ENCODE results near the gene ATL1.

The ATL1 gene

DNA sequence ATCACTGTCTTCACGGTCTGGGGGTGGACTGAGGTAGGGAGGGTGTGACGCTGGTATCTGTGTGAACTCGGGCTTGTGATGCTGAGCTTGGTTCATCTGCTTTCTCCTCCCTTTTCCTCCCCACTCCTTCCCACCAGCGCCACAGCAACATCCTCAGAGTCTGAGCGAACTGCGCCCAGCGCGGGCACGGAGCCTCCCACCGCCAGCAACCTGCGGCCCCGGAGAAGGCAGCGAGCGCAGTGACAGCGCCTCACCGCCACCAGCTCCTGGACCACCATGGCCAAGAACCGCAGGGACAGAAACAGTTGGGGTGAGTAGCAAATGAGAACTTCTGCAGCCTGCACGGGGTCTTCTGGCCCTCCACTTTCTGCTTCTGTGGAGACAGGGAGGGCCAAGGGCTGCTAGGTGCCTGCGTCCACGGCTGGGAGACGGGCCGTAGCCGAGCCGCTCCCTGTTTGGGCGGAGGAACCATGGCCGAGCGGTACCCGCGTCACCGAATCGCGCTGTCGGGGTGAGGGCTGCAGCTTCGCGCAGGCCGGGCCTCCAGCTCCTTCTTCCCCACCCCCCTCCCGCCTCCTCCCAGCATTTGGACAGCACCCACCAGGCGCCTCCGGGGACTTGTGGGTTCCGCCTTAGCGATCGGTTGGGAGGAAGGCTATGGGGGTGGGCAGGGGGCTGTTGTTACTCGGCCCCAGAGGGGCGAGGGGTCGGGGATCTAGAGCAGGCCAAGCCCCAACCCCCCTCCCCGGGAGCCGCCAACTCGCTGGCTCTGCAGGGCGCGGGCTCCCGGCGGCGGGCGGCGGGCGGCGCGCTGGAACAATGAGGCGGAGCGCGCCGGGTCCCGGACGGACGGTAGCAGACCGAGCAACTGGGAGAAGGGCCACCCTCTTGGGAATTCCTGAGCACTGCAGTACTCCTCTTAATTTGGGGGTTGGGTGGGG lies at the start of gene ATL1:
ATL1 (plus strand) TSS at position 156 of the 941 bp plus-strand sequence; CDS start at position 277, 121 bp downstream.
- DNase-seq, result peak; percentile 47

DNA sequence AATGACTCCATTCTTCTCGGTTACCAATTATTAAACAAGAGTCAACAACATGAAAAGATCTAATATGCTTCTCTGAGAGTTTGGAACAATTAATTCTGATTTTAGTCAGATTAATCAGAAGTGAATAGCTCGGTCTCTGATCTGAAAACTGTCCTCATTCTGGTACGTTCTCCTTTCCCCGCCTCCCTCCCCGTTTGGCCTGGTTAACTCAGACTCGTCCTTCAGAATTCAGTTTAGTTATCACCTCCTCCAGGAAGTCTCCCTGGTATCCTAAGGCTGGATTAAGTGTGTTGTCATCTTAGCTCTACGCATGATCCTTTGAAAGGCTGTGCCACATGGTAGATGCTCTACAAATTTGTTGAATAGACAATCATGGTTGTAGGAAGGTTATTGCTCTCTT lies 49.8 kb upstream of the ATL1 start:
- no peak for DNase-seq

DNA sequence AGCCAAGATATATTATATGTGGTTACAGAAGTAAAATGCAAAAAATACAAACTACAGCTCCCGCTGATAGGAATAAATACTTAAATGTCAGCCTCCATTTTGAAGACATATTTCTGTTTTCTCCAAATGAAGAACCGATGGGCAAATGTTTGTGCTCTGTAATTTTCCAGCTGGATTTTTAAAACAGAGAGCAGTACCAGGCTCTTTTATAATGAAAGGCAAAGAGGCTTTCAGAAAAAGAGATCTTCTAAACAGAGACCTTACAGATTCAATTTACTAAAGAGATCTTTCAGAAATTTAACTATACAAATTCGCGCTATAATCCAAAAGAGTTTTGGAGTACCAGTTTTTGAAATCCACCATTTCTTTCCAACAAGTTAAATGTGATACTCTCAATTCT lies 47.5 kb upstream of the ATL1 start:
- DNase-seq, result no peak

DNA sequence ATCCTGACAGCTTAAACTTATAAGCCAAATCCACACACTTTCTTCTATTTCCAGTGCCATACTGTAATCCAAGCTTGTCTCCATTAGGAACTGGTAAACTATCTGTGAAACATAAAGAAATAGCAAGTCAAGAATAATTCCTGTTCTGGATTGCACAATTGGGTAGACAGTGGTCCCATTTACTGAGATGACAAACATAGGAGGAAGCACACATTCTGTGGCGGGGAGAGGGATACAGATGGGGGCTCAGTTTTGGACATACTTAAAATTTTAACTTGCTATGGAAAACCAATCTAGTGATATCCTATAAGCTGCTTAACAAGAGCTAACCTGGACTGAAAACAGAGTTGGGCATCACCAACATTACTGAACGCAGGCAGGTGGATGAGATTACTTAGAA lies 43.9 kb upstream of the ATL1 start:
- no peak for DNase-seq

DNA sequence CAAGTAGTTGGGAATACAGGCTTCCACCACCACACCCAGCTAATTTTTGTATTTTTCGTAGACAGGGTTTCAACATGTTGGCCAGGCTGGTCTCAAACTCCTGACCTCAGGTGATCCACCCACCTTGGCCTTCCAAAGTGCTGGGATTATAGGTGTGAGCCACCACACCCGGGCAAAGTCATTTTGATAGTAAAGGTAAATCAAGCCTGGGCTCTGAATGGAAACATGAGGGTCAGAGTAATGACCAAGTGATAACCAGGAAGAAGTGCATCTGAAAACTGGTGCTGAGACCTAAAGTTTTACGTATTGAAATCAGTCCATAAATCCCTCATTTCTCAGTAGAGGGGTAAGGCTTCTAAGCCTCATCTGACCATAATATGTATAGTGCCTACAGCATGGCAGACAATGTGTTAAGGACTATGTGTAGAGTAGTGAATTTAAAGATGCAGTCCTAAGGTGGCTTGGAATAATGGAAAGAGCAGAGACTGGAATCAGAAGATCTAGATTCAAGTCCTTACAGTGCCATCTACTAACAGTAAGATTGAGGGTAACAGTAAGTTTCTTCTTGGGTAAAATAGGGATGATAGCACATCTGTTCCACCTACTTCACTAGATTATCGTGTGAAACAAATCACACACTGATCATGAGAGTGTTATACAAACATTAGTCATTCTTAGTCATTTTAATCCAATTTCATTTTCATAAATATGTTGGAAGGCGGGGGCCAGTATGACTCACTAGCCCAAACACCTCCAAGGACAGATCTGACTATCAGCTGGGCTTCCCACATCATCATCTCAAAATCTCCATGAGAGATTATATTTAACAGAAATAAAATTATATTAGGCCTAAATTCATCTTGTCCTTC lies 38.8 kb upstream of the ATL1 start:
- DNase-seq, result peak; percentile 19

DNA sequence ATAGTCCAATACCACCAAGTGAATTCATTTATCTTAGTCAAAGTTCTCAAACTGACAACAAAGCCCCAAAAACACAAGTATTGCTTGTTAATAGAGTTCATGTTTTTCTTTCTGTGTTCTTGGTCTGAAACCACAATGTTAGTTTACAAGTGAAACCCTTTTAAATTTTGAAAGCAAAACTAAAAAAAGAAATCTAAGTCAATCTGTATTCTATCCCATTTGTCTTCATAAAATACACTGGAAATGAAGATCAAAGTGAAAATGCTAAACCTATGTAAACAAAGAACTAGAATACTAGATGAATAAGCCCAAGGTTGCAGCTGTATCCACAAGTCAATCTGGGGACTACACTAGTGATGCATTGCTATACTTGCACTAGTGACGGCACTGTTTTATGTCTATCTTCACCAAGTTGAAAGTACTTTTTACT lies 38.0 kb upstream of the ATL1 start:
- DNase-seq, result no peak

DNA sequence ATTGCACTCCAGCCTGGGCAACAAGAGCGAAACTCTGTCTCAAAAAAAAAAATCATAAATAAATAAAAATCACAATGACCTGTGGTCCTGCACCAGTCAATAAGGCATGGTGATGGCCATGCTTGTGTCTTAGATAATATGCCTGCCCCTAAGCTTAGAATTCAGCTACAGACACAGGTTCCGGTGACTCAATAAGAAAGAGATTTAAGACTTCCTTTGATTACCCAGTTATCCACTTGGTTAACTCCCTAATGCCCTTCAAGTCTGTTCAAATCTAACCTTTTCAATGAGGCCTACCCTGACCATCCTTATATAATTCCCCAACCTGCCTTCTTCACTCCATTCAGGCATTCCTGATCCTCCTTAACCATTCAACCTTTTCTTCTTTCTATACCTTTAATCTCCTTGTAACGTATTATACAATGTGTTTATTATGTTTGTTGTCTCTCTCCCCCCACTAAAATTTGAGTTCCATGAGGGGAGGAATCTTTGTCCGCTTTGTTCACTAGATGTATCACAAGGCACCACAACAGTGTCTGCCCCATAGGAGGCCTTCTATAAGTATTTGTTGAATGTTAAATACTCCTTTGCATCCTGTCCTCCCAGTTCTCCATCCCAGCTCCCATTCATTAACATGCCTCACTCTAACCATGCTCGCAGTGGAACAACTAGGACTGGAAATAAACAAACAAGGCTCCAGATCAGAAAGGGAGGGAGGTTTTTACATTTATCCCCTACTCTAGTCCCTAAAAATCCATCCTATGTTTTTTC lies 36.5 kb upstream of the ATL1 start:
- DNase-seq, result no peak

DNA sequence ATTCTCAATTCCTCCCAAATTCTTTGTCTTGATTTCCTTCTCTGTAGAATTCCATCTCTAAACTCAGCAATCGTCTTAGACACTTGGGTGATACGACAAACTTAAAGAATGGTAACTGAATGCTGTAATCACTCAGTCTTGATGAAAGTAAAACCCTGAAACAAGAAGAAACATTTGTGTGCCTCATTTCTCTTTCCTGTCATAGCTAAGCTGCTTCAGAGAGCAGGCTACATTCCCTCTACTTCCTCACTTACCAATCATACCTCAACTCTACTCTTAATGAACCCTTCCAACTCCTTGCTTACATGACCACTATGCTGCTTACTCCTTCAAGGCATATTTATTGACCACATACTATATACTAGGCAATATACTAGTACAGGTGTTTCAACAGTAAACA lies 35.9 kb upstream of the ATL1 start:
- no peak for DNase-seq

DNA sequence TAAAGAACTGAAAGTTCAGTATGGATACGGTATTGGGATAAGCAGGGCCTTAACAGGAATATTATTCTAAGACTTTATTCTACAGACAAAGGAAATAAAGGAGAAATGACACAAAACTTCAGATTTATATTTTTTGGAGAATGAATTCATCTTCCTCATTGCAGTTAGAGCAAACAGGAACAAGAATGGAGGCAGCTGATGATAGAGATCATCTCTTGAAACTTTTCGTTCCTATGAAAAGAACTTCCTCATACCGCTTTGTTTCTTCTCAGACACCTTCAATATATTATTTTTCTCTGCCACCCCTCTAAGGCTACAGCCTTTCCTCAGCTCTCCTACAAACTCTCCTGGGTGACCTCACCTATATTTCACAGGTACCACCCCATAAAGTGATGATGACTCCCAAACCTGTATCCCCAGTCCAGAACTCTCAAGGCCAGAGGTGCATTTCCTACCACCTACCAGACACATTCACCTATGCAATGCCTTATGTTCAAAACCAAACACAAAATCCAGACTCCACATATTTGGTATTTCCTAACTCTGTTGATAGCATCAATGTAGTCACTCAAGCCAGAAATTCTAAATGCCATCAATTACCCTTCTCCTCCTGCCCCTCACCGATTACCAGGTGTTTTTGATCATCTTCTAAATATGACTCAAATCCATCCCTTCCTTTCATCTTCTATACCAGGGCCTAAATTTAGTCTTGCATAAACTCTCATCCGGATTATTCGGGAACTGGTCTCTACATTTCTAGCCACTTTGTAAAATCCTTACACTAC lies 35.0 kb upstream of the ATL1 start:
- no peak for DNase-seq

DNA sequence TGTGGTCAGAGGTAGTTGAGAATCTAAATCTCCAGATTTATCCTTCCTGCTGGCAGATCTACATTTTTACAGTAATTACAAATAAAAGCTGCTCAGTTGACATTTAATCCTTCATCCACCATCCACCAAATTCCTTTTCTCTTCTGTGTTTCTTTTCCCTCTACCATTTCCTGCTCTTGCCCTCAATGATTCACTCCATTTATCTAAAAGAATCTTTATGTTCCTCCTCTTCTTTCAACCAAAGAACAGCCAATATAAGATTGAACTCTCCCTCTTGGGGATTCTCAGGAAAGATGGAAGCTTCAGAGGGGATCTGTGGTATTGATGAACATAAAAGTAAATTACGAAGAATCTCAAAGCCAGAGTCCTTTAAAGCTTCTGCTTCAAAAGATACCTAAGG lies 31.9 kb upstream of the ATL1 start:
- DNase-seq, result no peak

DNA sequence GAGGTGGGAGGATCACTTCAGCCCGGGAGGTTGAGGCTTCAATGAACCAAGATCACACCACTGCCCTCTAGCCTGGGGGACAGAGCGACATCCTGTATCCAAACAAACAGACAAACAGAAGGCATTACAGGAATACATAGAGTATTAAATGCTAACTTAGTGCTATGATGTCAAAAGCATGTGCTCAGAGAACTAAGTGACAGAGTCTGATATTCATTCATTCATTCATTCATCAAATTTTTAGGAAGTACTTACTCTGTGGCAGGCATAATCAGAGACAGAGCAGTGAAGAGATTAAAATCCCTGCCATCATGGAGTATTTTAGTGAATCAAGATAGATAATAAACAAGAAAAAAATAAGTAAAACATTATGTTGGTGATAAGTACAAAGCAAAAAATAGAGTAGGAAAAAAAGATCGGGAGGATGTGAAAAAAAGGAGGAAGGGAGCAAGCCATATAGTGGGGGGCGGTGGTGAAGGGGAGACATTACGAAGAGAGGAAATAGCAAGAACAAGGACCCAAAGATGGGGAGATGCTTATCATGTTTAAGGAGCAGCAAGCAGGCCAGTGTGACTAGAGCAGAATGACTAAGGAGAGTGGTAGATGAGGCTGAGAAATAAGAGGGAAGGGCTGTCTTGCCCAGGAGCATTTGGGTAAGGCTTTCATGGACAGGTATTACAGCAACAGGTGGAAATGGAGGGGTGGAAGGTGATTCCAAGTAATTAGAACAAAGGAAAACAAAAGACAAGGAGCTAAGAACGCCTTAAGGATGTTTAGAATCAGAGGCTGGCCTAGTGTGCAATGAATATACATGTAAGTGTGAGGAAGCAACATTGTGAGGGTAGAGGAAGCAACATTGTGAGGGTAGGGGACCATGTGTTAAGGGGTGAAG lies 30.4 kb upstream of the ATL1 start:
- DNase-seq, result no peak

DNA sequence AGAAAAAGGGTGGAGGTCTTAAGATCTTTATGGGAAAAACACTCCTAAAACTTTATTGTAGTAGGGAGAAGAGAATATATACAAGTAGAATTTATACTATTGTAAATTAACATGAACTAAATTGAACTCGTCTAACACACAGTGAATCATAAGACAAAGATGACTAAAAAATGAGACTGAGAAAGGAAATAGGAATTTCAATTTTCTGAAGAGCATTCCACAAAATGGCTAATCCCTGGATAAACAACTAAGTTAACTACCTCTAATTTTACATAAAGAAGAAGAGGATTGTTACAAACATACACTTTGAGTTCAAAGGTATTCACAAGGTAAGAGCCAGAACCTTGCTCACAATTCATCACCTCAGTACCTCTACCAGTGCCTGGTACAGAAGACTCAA lies 29.6 kb upstream of the ATL1 start:
- DNase-seq, result no peak

DNA sequence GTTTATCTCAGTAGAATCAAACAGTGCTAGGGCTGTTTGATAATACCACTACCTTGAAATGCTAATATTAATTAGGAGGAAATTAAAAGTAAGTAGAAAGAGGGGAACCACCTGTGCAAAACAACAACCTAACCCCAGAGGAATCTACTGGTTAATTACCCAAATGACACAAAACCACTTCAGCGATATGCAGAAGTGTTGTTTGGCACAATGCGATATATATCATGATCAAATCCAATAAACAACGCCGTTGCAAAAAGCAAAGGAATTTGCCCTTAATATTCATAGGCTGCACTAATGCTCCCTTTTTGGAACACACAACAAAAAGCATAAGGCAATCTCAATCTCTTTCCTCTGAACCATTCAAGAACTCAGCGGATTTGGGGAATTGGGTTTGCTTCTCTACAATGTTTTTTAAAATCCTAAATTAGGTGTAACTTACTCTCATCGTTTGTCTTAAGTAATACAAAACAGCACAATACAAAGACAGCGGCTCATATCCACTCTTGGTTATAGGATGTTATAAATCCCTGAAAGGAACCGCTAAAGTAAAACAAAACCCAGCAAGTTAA lies 29.1 kb upstream of the ATL1 start:
- no peak for DNase-seq

DNA sequence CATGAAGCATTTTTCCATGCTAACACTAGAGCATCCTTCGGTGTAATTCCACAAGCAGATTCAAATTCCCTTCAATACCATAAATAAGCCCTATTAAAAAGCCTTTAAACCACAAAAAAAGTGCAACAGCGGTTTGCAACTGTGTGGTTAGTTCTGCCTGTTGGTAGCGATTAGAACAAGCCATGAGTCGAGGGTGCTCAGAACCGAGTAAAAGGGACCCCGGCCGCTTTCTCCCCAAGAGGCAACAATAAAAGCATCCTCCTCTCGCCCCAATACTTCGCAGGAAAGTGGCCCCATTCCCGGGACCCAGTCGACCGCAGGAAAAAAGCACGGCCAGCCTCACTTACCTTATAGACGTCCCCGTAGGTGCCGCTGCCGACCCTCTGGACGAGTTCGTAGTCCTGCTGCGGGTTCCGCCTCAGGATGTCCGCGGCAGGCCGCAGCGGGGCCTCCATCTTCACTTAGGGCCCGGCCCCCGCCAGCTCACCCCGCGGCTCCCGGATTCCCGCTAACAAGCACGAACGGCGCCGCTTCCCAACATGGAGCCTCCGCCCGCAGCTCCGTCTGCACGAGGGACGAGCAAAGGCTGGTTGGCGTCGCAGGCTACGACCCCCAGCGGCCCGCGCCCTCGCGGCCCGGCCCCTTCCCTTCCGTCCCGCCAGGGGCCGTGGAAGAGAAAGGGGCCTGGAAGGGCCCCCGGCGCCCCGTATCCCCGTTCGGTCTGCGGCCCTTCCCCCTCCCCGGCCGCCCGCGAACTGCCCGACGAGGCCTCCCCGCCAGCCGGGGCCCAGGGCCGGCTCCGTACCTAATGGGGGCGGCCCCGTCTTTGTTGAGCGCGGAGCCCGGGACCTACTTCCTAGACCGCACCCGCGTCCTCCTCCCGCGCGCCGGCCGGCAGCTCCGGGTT lies 28.1 kb upstream of the ATL1 start:
- DNase-seq, result peak; percentile 22

DNA sequence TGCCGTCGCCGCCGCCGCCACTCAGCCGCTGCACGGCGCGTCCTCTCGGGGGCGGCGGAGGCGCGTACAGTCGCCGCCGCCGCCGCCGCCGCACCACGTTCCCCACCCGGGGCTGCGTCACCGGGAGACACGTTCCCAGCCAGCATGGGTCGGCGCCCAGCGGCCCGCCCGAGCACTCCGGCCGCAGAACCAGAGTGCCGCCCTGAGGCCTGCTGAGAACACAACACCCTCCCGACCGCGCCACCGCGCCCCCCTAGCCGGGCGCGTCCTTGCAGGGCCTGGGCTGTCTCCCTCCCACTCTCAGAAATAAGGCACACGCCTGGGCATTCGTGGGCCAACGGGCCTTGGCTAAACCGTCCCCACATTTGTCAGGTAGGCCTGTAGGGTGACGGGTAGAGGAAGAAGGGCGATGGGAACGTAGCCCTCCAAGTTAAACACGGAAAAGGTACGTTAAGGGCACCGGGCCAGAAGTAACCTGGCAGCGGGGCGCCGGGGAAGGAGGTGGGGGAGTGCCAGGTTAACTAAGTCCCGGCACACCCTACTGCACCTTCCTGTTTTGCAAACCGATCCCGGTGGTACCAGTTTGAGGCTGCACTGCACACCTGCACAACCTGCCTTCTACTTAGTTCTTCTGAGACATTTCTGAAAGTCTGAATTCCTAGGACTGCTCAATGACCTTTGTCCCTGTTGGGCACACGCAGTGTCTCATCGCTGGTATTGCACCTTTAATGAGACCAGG lies 27.3 kb upstream of the ATL1 start, which contains the start of gene MAP4K5:
MAP4K5 (minus strand) TSS at position 68 of the 739 bp plus-strand sequence. CDS start 520 bp downstream, outside the sequence.
- DNase-seq, result peak; percentile 65

DNA sequence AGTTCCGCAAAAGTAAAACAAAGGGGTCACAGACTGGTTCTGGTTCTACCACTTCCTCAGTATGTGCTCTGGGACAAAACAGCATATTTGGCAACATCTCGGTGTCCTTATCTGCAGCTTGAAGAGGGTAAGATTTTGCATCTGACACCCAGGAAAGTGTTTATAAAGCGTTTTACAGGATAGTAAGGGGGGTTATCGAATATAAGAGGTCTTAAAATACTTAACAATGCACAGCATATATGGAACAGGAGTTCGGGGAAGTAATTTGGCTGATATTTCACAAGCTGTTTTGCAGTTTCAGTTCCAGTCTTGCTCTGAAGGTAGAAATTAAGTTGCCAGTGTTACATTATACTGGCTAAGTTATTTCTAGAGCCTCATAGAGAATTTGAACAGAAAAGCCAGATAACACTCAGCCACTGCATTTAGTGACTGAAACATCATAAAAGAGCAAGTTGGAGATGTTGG lies 26.7 kb upstream of the ATL1 start:
- DNase-seq, result no peak

DNA sequence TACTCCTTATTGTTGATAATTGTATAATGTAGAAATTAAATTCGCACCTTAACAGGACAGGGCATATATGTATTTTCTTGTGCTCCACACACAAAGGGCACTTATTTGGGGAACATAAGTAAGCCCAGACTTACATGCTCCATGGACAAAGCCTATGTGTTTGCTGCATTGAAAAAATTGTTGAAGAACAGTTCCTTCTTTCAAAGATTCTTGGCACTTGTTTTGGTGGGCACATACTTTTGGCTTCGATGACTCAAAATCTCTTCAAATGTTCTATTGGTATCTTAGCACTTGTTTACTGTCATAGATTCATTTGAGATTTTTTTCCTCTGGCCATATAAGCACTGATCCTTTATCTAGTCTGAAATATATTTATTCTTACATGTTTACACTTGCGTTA lies 26.1 kb upstream of the ATL1 start:
- no peak for DNase-seq

DNA sequence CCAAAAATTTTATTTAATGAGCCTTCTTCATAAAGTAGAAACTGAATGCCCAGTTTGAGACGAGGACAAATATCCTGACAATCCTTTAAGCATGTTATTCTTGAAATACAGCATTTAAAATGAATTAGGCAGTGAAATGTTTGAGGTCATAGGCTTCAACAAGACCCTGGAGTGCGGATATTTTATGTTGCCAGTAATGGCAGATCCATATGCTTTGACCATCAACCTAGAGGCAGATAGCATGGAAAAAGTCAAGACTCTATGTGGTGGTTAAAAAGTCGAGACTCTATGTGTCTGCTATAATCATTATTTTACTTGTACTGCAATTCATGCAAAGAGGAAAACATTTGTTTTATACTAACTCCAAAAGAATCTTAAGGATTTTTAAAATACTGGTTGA lies 25.5 kb upstream of the ATL1 start:
- DNase-seq, result no peak

DNA sequence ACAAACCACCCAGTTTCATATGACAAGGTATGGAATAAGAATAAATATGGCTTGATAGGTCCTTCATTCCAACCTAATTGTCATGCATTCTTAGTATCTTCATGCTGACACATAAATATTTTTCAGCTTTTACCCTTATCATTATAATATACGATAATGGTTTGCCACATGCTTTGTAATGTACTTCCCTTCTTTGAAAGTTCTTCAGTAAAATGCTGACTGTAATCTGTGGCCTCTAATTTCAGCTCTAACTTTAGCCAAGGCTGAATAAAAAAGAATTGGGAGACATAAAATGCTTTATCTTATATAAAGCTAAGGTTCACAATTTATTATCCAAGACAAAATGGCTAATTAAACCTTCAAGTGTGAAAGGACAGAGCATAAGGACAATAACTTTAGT lies 24.9 kb upstream of the ATL1 start:
- no peak for DNase-seq

Data from NCI-H524 treated with DMSO at 0.1 percent for 48 hours (cell line).